HG02970 (cell line): Measurements from ENCODE around the gene FKTN.
A peak's percentile ranks its signal among the peaks of the same experiment; 100 is the strongest.
"Not testable (repeated sequence)": the region's sequence is repeated elsewhere in the genome, so short reads cannot be mapped to it uniquely, and the experiment has no call there.

Experiments used
- ATAC-seq: cut with Tn5 transposase; IDR thresholded peaks from one replicate; pipeline ENCODE4 v1.9.1; 2021; ENCODE audit warnings: mild to moderate bottlenecking, moderate library complexity, moderate number of reproducible peaks; ENCODE audit not compliant: unreplicated experiment, low FRiP score

FKTN gene

GRCh38 chr9:105557804-105558610 lies at the start of gene FKTN:
TSS of gene FKTN (plus strand) at chr9:105558131. CDS start at chr9:105575033, 16,902 bp downstream.
- peak; percentile 92 for ATAC-seq

GRCh38 chr9:105508530-105508929 lies 49.4 kb upstream of the FKTN start:
- no peak for ATAC-seq

DNA sequence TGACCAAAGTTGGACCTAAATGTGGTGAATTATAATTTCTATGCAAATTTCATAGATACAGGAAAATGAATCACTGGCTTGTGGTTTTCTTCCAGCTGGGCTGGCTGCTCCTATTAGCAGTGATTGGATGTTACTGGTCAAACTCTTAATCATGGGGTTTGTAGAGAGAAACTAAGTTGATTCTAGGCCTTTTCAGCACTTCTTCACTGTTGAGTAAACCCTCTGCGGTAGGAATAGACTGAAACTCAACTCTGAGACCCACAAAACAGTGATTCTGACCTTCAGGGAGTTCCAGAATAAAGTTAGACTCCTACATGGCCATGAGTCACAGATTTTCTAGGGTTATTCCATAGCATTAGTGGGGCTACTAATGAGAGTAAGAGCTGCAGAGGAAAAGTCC lies 47.9 kb upstream of the FKTN start:
- no peak for ATAC-seq

- ATAC-seq, result no peak
Observed at GRCh38 chr9:105511446-105511845, 46.5 kb upstream of the FKTN start.

GRCh38 chr9:105515811-105516413 lies 42.0 kb upstream of the FKTN start:
- no peak for ATAC-seq

DNA sequence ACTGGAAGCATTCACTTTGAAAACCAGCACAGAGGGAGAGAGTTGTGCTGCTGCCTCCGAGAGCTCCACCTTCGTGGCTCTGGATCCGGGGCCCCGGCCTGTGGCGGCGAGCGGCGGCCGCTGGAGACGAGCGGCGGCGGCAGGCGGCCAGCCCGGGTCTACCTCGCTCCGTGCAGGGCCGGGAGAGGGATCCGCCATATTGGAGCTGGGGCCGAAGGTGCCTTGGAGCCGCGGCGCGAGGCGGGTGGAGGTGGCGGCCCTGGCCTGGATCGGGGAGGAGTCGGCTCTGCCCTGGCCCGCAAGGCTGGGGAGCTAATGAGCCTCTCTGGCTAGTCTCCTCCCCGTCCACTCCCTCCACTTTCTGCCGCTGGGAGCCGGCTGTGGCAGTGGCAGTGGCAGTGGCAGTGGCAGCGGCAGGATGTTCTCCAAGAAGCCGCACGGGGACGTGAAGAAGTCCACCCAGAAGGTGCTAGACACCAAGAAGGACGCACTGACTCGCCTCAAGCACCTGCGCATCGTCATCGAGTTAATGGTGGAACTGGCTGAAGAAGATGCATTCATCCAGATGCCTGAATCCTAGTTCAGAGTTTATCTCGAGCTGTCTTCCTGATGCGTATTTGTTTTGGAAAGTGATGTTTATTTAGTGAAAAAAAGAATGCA lies 38.1 kb upstream of the FKTN start:
- peak; percentile 66 for ATAC-seq

DNA sequence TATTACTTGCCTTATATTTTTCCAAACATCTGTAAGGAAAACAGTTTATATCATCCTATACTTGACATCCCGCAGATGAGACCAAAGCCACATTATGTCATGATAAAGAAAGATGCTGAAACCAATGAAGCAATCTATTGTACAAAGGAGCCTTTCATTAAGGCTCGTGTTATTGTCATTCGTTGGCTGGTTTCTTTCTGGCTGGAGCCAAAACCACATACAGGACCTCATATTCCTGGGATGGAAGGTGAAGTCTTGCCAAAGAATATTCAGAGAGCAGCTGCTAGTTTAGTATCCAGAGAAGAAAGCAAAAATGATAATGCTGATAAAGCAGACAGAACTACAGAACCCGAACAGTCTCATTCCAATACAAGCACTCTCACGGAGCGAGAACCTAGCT lies 36.9 kb upstream of the FKTN start:
- ATAC-seq, result not testable (repeated sequence)

DNA sequence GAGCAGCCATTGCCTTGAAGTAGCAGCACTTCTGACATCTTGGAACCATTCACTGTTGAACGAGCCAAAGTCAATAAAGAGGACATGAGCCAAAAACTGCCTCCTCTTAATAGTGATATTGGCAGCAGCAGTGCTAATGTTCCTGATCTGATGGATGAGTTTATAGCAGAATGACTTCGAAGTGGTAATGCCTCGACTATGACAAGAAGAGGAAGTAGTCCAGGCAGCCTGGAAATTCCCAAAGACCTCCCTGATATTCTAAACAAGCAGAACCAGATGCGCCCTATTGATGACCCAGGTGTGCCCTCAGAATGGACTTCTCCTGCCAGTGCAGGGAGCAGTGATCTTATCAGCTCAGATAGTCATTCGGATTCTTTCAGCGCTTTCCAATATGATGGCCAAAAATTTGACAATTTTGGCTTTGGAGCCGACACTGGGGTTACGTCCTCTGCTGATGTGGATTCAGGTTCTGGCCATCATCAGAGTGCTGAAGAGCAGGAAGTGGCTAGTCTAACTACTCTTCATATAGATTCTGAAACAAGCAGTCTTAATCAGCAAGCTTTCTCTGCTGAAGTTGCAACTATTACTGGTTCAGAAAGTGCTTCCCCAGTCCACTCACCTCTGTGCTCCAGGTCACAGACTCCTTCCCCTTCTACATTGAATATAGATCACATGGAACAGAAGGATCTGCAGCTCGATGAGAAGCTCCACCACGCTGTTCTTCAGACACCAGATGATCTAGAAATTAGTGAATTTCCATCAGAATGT lies 35.1 kb upstream of the FKTN start:
- ATAC-seq, result not testable (repeated sequence)

DNA sequence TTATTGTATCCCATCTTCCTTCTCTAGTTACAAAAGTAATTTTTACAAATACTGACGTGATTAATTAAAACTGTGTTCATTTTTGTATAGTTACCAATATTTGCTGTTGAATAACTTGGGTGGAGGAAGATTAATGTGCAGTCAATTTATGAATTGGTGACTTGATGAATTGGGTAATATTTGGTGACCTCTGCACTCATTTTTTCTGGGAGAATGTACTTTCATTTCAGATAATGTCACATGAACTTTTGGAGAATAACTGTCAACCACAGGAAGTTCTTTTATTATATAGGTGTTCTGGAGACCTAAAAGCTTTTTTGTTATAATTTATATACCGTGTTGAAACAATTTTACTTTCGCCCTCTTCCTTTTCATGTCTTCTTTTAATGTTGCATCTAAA lies 26.4 kb upstream of the FKTN start:
- no peak for ATAC-seq

- no peak for ATAC-seq
Observed at GRCh38 chr9:105535920-105536668, 21.8 kb upstream of the FKTN start.

GRCh38 chr9:105539452-105539851 lies 18.5 kb upstream of the FKTN start:
- no peak for ATAC-seq

DNA sequence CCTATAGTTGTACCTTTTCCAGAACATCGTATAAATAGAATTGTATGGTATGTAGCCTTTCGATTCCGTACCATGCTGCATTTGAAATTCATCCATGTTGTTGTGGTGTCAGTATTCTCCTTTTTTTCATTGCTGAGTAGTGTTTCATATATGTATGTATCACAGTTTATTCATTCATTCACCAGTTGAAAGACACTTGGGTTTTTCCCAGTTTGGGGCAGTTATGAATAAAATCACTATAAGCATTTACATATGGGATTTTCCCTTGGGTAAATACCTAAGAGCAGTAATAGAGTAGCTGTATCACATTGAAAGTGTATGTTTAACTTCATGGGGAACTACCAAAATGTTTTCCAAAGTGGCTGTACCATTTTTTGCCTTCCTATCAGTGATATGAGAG lies 16.1 kb upstream of the FKTN start:
- ATAC-seq, result no peak

GRCh38 chr9:105554042-105554441 lies 3.9 kb upstream of the FKTN start:
- no peak for ATAC-seq

DNA sequence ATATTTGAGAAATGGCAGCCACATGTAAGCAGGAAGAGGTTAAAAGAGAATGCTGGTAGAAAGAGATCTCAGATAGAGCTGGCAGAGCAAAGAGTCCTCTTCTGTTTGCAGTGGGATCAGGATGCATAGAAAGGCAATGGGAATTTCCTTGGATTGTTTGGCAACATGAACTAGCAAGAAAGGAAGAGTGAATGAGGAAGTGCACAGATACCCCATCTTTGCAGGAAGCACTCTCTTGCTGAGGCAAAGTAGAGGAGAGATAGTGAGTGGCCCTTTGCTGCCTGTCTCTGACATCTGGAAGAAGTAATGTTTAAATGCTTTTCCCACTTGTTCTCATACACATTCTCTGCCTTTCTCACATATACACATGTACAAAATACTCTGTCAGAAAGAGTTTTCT lies 14.5 kb downstream of the FKTN start:
- ATAC-seq, result no peak

DNA sequence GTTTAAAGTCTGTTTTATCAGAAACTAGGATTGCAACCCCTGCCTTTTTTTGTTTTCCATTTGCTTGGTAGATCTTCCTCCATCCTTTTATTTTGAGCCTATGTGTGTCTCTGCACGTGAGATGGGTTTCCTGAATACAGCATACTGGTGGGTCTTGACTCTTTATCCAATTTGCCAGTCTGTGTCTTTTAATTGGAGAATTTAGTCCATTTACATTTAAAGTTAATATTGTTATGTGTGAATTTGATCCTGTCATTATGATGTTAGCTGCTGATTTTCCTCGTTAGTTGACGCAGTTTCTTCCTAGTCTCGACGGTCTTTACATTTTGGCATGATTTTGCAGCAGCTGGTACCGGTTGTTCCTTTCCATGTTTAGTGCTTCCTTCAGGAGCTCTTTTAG lies 22.0 kb downstream of the FKTN start:
- ATAC-seq, result not testable (repeated sequence)

- not testable (repeated sequence) for ATAC-seq
Observed at GRCh38 chr9:105581550-105581949, 23.6 kb downstream of the FKTN start.

GRCh38 chr9:105593145-105593544 lies 35.2 kb downstream of the FKTN start:
- ATAC-seq, result no peak

GRCh38 chr9:105608721-105609598 lies 51.0 kb downstream of the FKTN start:
- ATAC-seq, result no peak

- ATAC-seq, result no peak
Observed at GRCh38 chr9:105621001-105621400, 63.1 kb downstream of the FKTN start.
